Peyer's patch (tissue), 4 donors: ENCODE results near the gene ERG28. TPM values are rescaled to one million over a fixed set of nuclear protein-coding genes. Genes with fewer than 3 reads are reported as not detected.

Experiments used
- DNase-seq, 3 donors: peaks; one replicate each; pipeline ENCODE4 v3.0.0-alpha.2; 2017 to 2019
- H3K27ac ChIP-seq, 4 donors: fragments of 200-600 bp; sonication (generic); one replicate each; pipeline ENCODE4 v1.5.1; 2016 to 2019
- H3K27me3 ChIP-seq, 2 donors: fragments of 200-600 bp; sonication (generic); one replicate each; pipeline ENCODE4 v1.5.1; 2019
- H3K36me3 ChIP-seq, 3 donors: fragments of 200-600 bp; sonication (generic); one replicate each; pipeline ENCODE4 v1.5.1; 2016 to 2019
- H3K4me1 ChIP-seq, 4 donors: fragments of 200-600 bp; sonication (generic); one replicate each; pipeline ENCODE4 v1.5.1; 2016 to 2019
- H3K4me3 ChIP-seq, 4 donors: fragments of 200-600 bp; sonication (generic); 1 replicate in 3 of 4; 2 replicates in 1 of 4; pipeline ENCODE4 v1.5.1; 2016 to 2019; ENCODE audit warnings: mild to moderate bottlenecking in 1 of 4
- H3K9me3 ChIP-seq, 4 donors: fragments of 200-600 bp; sonication (generic); one replicate each; pipeline ENCODE4 v1.5.1; 2016 to 2019; ENCODE audit warnings: mild to moderate bottlenecking in 1 of 4
- CTCF ChIP-seq, 6 experiments: fragments of 450-650 bp in 4 of 6; fragments of 200-600 bp in 2 of 6; sonication (generic) in 1 of 6; IDR thresholded peaks; one replicate each; pipeline ENCODE4 v1.5.1; 2017 to 2019; ENCODE audit warnings: antibody characterized with exemption in 6 of 6, mild to moderate bottlenecking in 3 of 6, moderate library complexity in 1 of 6
- POLR2A ChIP-seq, 2 donors: fragments of 450-650 bp; IDR thresholded peaks; one replicate each; pipeline ENCODE4 v1.5.1; 2017; ENCODE audit warnings: antibody characterized with exemption in 2 of 2, mild to moderate bottlenecking in 2 of 2, moderate library complexity in 2 of 2
- total RNA-seq, 4 donors: library from RNA; depleted of rRNA; stranded (reverse); fragments of >200 nt; gene quantifications; one replicate each; pipeline ENCODE4 v1.1.0, GENCODE V29; 2016

Gene ERG28
- total RNA-seq, 4 donors from 2014 or later = 8.6 to 14.9 (median 14.7) TPM; not detected in 1

- Histone ChIP-seq H3K27me3 (no peaks in the 10 kb centered on the region), H3K9me3 (no peaks in the 10 kb centered on the region), H3K27ac (no peak overlapping the region), H3K4me1 (peaks cover 0 to 2% (median 0%) of the 10 kb centered on the region in 4 donors), H3K4me3 (no peak overlapping the region), H3K36me3 (peaks cover 0 to 27% (median 0%) of the 10 kb centered on the region in 3 donors)
- TF ChIP-seq POLR2A (IDR thresholded peaks at IDR 0.05) (no peak), CTCF (IDR thresholded peaks at IDR 0.05) (no peak)
- no peak for DNase-seq
Measured at GRCh38 chr14:75667099-75667765, 6.6 kb upstream of the ERG28 start.

- H3K4me1 ChIP-seq = peaks cover 0 to 28% (median 1%) of the 10 kb centered on the region in 4 donors
- H3K27me3 ChIP-seq = no peaks in the 10 kb centered on the region
- TF ChIP-seq POLR2A (IDR thresholded peaks at IDR 0.05) (no peak), CTCF (IDR thresholded peaks at IDR 0.05) (no peak)
- H3K27ac ChIP-seq = no peak overlapping the region
- H3K9me3 ChIP-seq = no peaks in the 10 kb centered on the region
- DNase-seq = no peak
- H3K4me3 ChIP-seq = no peak overlapping the region
- H3K36me3 ChIP-seq = peaks cover 0 to 10% (median 0%) of the 10 kb centered on the region in 3 donors
Measured at GRCh38 chr14:75662966-75663365, 2.3 kb upstream of the ERG28 start.

- H3K4me3 ChIP-seq = peak overlapping the region; percentile 57 to 98 (median 82)
- H3K36me3 ChIP-seq = peaks cover 0 to 13% (median 0%) of the 10 kb centered on the region in 3 donors
- H3K4me1 ChIP-seq = peaks cover 0 to 28% (median 1%) of the 10 kb centered on the region in 4 donors
- H3K9me3 ChIP-seq = no peaks in the 10 kb centered on the region
- DNase-seq = no peak
- H3K27ac ChIP-seq = peak overlapping the region; percentile 71 to 89 (median 82)
- TF ChIP-seq POLR2A (IDR thresholded peaks at IDR 0.05) = no peak
- no peak for TF ChIP-seq CTCF (IDR thresholded peaks at IDR 0.05)
- H3K27me3 ChIP-seq = no peaks in the 10 kb centered on the region
Measured at GRCh38 chr14:75661499-75661814, 781 bp upstream of the ERG28 start.

GRCh38 chr14:75660238-75660629 is 442 bp downstream of the ERG28 start:
- Histone ChIP-seq H3K27ac (peak overlapping the region; percentile 71 to 89 (median 82)), H3K4me1 (peaks cover 0 to 28% (median 1%) of the 10 kb centered on the region in 4 donors), H3K27me3 (no peaks in the 10 kb centered on the region), H3K4me3 (peak overlapping the region; percentile 57 to 98 (median 82)), H3K36me3 (peaks cover 0 to 21% (median 0%) of the 10 kb centered on the region in 3 donors), H3K9me3 (no peaks in the 10 kb centered on the region)
- TF ChIP-seq CTCF (IDR thresholded peaks at IDR 0.05) = no peak
- TF ChIP-seq POLR2A (IDR thresholded peaks at IDR 0.05) = no peak
- DNase-seq = no peak

- Histone ChIP-seq H3K4me1 (peaks cover 0 to 28% (median 1%) of the 10 kb centered on the region in 4 donors), H3K36me3 (peaks cover 0 to 19% (median 0%) of the 10 kb centered on the region in 3 donors), H3K27ac (no peak overlapping the region), H3K9me3 (no peaks in the 10 kb centered on the region), H3K4me3 (no peak overlapping the region), H3K27me3 (no peaks in the 10 kb centered on the region)
- TF ChIP-seq CTCF (IDR thresholded peaks at IDR 0.05) (no peak), POLR2A (IDR thresholded peaks at IDR 0.05) (no peak)
- no peak for DNase-seq
Measured at GRCh38 chr14:75658957-75659356, 1.7 kb downstream of the ERG28 start.
